GM12875 (cell line): Measurements from ENCODE around the gene UBE2I.

ENCODE experiments used
- H3K4me3 ChIP-seq: one replicate; pipeline ENCODE4 v1.5.1; 2011; ENCODE audit warnings: low read depth, low read length, control low read depth
- TF ChIP-seq, protein P1 (sequence below): IDR thresholded peaks from 2 replicates; pipeline ENCODE4 v1.5.1; 2011; ENCODE audit warnings: low read depth, mild to moderate bottlenecking, control low read depth, inconsistent platforms, low read length, moderate library complexity, borderline replicate concordance; ENCODE audit not compliant: insufficient read depth

The UBE2I gene

DNA sequence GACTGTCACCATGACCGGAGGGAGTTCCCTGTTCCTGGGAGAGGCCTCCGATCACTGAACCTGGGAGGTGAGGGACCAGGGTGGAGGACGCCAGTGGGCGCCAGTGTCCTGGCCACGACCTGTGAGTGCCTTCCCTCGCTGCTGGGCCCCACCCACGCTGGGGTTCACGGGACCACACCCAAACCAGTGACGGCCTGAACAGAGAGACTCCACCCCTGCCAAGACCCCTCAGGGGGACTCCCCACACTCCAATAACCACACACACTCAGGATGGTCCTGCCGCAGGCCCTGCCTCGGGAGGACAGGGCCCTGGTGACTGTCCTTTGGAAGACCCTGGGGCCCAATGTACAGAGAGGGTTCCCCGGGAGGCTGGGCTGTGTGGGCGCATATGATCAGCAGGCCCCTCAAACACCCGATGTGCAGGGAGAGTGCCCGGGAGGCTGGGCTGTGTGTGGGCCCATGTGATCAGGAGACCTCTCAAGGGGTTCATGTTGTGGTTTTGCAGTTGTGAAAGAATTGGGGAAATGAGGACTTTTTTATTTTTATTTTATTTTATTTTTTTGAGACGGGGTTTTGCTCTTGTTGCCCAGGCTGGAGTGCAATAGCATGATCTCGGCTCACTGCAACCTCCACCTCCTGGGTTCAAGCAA, 27.0 kb upstream of the UBE2I start:
- no peak overlapping the region for H3K4me3 ChIP-seq
- TF ChIP-seq, protein P1, sequence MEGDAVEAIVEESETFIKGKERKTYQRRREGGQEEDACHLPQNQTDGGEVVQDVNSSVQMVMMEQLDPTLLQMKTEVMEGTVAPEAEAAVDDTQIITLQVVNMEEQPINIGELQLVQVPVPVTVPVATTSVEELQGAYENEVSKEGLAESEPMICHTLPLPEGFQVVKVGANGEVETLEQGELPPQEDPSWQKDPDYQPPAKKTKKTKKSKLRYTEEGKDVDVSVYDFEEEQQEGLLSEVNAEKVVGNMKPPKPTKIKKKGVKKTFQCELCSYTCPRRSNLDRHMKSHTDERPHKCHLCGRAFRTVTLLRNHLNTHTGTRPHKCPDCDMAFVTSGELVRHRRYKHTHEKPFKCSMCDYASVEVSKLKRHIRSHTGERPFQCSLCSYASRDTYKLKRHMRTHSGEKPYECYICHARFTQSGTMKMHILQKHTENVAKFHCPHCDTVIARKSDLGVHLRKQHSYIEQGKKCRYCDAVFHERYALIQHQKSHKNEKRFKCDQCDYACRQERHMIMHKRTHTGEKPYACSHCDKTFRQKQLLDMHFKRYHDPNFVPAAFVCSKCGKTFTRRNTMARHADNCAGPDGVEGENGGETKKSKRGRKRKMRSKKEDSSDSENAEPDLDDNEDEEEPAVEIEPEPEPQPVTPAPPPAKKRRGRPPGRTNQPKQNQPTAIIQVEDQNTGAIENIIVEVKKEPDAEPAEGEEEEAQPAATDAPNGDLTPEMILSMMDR, result no peak

DNA sequence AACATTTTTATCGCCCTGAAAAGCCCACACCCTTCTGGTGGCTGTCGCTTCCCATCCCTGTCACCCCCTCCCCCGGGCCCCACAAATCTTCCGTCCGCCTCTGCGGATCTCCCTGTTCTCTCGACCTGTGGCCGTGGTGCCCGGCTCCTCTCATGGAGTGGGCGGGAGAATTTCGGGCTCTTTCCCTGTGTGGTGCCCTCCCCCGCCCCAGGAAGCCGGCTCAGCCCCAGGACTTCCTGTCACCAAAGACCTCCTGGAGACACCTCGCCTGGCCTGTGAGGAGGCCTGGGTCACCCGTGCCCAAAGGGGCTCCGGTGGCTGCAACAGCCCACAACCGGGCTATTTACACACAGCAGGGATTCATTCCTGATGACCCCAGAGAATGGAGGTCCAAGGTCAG, 26.1 kb upstream of the UBE2I start:
- no peak overlapping the region for H3K4me3 ChIP-seq
- TF ChIP-seq, protein P1, result no peak

DNA sequence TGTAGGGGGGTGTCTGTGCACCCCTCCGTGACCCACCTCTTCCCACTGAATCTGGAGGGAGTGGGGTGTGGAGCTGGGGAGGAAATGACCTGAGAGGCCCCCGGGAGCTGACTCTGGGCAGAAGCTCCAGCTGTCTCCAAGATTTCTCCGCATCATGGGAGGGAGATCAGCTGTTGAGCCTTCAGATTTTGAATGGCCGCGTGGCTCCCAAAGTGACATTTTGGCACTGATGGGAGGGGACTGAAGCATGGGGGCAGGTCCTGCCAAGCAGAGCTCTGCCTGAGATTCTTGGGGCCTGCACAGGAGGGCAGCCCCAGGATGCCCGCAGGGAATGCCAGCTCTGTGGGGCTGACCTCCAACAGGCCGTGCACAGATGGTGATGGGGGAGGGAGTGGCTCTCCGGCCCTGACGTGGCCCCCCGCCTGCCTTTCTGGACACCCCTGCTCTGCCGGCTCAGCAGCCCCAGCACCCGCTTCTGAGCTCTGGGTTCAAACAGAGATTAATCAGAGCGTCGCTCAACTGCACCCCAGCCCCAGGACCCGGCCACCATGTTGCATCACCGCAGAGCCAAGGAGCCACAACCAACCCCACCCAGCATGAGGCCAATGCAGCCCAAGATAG, 25.3 kb upstream of the UBE2I start:
- H3K4me3 ChIP-seq, result no peak overlapping the region
- TF ChIP-seq, protein P1, result no peak

DNA sequence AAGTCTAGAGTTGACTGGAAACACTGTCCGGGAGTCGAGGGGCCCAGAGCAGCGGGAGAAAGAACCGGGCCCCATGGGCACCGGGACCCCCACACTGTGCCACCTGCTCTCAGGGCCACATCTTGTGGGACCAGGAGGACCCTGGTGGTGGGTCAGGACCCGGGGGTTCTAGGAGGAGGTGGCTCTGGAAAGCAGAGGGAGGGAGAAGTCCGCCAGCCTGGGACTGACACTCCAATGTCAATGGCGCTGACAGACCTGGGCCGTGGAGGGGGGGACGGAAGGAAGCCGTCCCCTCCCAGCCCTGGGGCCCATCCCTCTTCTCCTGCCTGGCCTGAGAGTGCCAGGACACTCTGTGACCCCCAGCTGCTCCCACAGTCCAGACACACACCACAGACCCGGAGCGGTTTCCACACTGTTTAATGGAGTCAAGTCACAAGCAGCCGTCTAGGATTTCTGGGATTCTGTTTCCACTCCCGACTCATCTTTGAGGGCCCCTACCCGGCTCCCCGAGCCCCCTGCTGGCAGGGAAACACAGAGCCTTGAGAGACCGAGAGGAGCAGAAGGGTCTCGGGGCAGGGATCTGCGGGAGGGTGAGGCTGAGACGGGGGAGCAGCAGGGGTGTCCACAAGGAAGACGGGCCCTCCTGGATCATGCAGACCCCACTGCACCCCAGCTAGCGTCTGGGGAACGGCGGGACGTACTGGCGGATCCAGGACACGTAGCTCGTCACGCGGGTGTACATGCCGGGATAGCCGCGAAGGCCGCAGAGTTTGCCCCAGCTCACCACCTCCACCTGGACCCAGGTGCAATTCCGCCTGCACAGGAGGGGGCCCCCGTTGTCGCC, 23.5 kb upstream of the UBE2I start:
- TF ChIP-seq, protein P1, result no peak

DNA sequence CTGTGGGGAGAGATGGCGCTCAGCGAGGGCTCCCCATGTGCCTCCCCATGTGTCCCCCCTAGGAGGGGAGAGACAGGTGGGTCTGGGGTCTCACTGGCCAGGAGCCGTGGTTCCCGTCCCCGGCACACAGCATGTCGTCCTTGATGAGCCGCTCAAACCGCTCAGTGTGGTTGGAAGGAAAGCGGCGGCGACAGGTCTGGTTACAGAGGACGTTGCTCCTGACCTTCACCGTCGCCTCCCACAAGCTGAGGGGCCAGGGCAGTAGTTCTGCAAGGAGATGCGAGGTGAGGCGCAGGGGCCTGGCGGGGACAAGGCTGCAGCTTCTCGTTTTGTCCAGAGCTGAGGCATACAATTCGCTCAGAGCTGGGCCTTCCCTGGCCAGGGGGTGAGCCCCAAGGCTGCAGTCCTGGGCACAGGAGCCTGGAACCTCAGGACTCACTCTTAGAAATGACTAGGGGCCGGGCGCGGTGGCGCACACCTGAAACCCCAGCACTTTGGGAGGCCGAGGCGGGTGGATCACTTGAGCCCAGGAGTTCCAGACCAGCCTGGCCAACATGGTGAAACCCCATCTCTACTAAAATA, 22.8 kb upstream of the UBE2I start:
- TF ChIP-seq, protein P1, result no peak
- H3K4me3 ChIP-seq, result no peak overlapping the region

More for the DNA sequence above, 23.5 kb upstream of the UBE2I start:
- no peak overlapping the region for H3K4me3 ChIP-seq

DNA sequence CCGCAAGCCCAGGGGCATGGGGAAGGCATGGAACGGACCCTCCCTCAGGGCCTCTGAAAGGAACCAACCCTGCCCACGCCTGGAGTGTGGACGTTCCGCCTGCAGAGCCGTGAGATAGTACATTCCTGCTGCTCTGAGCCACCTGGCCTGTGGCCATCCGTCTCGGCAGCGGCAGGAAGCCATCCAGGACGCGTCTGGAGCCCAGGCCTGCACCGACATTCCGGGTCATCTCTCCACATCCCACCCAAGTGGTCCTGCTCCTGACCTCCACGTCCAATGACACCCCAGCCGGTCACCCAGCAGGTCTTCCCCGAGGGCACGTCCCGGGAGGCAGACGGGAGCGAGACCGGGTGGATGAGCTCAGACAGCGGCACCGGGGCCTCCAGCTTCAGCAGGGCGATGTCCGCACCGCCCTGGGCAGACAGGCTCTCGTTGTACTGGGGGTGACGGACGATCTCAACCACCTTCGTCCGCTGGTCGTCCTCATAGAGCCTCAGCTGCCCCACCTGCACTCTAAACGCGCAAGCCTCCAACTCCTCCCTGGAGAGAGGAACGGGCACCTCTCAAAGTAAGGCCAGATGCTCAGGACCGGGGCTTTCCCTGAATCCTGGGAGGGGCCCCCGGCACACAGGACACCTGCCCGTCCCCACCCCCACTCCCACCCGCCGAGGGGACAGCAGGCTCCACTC, 21.3 kb upstream of the UBE2I start:
- H3K4me3 ChIP-seq, result no peak overlapping the region
- TF ChIP-seq, protein P1, result no peak
